Stimulated activated CD4-positive, alpha-beta T cell treated with anti-CD3 and anti-CD28 coated beads, TNF-alpha, amount 100 ng/mL, for 48 hours (primary cell): ENCODE measurements around the gene AAGAB.
A peak's percentile ranks its signal among the peaks of the same experiment; 100 is the strongest.
"Not testable (repeated sequence)": the region's sequence is repeated elsewhere in the genome, so short reads cannot be mapped to it uniquely, and the experiment has no call there.

Source experiments
- DNase-seq, 3 donors: peaks; one replicate each; pipeline ENCODE4 v3.0.0-alpha.2; 2020; ENCODE audit warnings: low read depth in 3 of 3

Gene AAGAB

DNA sequence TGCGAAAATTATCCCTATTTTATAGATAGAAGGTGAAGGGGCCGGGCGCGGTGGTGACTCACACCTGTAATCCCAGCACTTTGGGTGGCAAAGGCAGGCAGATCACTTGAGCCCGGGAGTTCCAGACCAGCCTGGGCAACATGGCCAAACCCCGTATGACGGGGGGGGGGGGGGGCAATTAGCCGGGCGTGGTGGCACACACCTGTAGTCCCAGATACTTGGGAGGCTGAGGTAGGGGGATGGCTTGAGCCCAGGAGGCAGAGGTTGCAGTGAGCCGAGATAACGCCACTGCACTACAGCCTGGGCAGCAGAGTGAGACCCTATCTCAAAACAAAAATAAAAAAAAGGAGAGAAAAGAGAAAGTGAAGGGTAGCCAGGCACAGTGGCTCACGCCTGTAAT lies 1.4 kb downstream of the AAGAB start:
- no peak for DNase-seq

DNA sequence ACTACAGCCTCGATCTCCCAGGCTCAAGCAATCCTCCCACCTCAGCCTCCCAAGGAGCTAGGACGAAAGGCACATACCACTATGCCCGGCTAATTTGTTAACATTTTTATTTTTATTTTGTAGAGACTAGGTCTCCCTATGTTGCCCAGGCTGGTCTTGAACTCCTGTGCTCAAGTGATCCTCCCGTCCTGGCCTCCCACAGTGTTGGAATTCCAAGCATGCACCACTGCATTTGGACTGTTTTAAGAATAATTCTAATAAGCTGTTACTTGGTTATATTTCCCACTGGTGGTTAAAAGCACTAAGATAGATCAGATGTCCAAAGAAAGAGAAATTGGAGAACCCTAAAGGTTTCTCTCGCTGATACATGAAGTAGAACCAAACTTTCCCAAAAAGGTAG lies 3.1 kb downstream of the AAGAB start:
- DNase-seq: no peak

DNA sequence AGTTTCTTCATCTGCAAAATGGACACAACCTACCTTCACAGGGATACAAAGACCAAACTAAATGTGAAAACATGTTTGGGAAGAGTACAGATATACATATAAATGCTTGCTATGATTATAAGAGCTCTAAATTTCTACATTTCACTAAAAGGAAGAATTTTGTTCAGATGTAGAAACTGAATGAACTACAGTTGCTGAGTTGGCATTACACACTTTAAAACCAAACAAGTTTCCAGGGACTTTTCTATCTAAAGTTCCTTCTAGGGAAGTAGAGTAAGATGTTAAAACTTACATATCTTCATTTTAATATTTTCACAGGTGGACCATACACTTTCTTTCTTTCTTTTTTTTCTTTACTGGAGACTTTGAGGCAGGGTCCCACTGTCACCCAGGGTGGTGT lies 4.6 kb downstream of the AAGAB start:
- DNase-seq: no peak

DNA sequence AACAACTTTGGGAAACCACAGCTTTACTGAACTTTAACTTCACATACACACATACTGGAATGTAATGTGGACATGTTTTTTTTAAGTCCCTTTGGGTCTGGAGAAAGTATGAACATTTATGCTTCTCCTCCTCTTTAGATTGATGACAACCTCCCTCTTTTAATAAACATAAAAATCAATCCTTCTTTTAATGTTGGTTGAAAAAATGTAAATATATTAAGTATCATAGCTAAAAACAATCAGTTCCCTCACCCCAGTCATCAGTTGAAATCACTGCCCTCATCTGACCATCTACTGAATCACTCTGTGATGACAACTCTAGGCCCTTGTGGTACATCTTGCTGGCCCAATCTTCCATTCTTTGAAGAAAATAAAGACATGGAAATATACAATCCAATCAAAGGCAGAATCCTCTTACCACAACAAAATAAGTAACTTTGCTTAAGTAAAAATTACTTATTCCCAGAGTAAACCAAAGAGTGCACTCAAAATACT lies 6.4 kb downstream of the AAGAB start:
- DNase-seq: no peak

DNA sequence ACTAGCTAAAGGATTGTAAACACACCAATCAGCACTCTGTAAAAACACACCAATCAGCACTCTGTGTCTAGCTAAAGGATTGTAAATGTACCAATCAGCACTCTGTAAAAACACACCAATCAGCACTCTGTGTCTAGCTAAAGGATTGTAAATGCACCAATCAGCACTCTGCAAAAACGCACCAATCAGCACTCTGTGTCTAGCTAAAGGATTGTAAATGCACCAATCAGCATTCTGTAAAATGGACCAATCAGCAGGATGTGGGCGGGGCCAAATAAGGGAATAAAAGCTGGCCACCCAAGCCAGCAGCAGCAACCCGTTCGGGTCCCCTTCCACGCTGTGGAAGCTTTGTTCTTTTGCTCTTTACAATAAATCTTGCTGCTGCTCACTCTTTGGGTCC lies 7.9 kb downstream of the AAGAB start:
- not testable (repeated sequence) for DNase-seq

DNA sequence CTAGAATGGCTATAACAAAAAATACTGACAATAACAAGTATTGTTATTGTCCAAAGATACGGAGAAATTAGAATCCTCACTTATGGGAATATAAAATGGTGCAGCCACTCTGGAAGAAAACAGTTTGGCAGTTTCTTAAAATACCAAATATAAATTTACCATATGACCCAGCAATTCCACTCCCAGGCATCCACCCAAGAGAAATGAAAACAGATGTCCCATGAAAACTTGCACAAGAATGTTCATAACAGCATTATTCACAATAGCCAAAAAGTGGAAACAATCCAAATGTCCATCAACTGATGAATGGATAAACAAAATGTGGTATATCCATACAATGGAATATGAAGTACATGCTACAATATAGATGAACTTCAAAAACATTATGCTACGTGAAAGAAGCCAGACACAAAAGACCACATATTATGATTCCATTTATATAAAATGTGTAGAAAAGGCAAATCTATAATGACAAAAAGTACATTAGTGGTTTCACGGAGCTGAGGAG lies 9.4 kb downstream of the AAGAB start:
- DNase-seq: no peak

DNA sequence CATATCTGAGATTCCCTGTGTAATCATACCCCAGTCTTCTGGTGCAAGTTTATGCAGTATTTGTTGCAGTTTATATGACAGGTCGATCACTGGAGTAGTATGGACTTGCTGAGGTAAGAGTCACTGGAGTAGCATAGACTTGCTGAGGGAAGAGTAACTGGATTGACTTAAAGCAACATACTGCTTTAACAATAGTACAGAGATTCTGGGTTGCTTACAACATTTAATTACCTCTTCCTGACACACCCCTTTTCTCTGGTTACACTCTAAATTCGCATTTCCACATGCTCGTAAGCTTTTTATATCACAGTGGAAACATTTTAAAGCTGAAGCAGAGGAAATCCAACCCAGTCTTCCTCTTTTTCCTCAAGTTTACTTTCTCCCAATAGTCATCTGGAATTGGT lies 11.8 kb downstream of the AAGAB start:
- DNase-seq: no peak

DNA sequence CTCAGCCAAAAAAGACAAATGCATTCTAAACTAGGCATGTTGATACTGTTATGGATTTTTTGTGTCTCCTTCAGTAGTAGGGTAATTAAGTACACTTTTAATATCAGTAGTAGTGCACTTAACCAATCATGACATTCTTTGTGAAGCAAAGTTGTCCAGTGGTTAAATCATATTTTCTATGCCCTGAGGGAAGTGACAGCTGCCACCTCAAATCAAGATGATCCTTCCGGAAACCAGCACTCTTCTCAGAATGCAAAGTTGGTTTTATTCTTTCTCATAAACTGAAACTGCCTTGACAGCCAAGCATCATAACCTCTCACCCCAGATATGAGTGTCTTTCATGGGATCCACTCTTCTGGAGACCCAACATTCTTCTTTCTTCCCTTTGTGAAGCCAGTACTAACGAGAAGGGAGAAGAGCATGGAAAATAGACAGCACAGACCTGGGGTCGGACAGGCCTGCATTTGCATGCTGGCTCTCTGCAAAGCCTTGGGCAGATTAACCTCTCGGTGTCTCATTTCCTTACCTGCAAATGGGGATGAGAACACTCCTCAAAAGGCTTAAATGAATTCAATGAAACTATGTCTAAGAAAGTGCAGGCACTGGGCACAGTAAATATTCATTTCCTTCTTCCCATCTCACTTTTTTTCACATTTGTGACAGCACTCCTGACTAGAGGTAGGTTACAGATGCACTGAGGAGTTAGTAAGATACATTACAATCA lies 13.2 kb downstream of the AAGAB start:
- DNase-seq: peak in 1 of 3 donors; percentile 40

DNA sequence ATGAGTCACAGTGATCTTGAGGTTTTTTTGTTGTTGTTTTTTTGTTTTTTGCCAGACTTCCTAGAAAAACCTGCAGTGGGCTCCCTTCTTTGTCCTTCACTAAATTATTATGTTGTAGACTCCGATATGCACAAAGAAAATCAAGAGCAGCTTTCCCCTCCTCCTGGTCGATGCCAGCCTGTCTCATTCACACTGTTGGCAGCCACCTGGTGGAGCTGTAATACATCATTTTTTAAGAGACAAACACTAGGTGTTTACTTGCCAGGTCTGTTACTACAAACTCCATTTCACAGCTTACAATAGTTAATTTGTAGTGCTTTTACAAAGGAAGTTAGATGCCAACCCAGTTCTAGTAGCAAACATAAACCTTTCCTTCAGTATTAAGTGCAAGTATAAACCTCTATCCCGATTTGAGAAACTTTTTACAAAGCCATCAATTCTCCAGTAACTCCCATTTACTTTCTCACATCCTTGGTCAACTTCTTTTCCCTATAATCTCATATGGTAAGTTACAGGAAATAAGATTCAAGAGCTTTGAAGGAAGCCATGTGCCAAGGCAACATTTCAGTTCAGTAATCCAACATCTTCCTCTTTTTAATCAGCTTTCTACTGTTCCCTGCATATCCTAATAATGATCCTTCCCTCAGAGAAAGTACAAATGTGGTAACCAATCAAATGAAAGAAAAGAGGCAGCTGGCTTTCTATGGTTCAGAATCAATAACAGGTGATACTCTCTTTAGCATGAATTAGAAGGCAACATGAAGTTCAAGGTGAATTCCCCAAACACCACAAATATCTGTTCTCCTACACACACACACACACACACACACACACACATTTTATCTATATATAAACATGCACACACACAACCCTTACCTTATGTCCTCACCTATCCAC lies 14.0 kb downstream of the AAGAB start:
- no peak for DNase-seq

DNA sequence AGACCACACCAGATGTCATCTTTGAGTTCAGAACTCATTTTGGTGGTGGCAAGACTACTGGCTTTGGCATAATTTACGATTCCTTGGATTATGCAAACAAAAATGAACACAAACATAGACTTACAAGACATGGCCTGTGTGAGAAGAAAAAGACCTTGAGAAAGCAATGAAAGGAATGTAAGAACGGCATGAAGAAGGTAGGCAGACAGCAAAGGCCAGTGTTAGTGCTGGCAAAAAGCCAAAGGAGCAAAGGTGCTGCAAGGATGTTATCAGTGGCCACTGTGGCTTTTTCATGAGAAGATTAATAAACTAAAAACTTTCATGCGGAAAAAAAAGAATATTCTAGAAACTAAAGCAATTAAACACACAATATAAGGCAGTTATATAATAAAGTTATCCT lies 21.9 kb downstream of the AAGAB start:
- DNase-seq: no peak

DNA sequence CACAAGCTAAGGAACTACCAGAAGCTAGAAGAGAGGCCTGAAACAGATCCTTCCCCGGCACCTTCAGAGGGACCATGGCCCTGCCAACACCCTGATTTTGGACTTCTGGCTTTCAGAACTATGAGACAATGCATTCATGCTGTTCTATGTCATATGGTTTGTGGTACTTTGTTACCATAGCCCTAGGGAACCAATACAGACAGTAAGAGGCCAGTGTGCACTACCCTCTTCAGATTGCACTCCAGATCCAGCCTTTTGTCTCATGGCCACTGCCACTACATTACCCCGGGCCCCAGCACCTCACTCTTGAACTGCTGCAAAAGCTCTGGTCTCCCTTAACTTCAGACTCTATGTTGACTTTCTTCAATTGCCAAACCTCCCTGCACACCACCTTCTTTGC lies 24.0 kb downstream of the AAGAB start:
- no peak for DNase-seq

DNA sequence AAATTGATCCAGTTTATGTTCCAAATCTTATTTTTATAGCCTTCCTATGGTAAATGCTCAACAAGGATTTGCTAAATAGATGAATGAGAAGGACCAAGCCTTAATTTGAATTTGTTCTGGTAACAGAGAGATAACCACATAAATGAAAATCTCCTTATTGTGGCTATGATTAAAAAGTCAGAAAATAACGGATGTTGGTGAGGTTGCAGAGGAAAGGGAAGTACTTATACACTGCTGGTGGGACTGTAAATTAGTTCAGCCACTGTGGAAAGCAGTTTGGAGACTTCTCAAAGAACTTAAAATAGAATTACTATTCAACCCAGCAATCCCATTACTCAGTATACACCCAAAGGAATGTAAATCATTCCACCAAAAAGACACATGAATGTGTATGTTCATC lies 26.2 kb downstream of the AAGAB start:
- DNase-seq: no peak

DNA sequence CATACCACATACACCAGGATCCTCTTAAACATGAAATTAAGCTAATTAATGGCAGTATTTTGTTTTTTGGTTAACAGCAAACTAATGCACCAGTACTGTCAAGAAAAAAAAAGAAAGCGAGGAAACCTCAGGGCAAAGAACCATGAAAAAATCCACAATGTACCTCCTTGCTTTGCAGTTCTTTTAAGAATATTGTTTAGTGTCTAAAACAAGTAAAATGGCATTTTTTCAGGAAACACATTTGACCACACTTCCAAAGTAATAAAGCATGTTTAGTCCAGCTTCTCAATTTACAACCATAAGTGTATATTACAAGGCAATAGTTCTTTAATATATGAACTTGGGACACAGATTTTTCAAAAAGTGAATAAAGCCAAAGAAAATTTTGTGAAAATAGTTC lies 26.6 kb downstream of the AAGAB start:
- DNase-seq: no peak

DNA sequence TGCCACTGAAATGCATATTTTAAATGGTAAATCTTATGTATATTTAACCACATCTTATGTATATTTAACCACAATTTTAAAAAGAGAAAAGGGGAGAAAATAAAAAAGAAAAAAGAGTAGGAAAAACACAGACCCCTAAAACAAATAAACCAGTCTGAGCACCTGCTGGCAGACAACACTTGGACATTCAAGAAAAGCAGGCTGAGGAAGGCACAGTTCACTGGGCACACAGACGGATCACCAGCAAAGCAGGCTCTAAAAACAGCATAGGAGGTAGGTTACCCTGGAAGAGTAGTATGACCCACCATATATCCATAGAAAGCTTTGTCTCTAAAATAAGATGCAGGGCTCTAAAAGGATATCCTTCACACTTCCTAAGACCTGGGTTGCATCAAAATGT lies 27.0 kb downstream of the AAGAB start:
- DNase-seq: no peak

DNA sequence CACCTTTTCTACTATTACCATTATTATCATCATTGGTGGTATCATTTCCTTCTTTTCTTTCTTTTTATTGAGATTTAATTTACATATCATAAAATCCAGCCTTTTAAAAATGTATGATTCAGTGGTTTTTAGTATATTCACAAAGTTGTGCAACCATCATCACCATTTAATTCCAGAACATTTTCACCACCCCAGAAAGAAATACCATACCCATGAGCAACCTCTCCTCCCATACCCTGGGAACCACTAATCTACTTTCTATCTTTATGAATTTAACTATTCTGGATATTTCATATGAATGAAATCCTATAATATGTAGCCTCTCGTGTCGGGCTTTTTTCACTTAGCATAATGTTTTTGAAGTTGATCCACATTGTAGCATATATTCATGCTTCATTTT lies 29.1 kb downstream of the AAGAB start:
- no peak for DNase-seq

DNA sequence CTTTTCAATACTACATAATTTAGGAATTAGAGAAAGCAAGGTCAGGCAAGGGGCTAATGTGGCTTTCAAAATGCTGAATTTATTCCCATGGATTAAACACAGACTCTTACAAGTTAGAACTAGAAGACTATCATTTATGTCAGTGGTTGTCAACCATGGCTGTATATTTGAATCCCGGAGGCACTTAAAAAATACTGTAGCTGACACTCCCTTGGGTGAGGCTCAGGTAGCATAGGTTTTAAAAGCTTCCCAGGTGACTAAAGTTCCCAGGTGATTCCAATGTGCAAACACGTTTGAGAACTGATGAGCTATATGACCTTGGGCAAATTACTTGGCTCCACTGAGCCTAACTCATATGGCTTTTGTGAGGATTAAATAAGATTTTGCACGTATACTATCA lies 29.6 kb downstream of the AAGAB start:
- no peak for DNase-seq

DNA sequence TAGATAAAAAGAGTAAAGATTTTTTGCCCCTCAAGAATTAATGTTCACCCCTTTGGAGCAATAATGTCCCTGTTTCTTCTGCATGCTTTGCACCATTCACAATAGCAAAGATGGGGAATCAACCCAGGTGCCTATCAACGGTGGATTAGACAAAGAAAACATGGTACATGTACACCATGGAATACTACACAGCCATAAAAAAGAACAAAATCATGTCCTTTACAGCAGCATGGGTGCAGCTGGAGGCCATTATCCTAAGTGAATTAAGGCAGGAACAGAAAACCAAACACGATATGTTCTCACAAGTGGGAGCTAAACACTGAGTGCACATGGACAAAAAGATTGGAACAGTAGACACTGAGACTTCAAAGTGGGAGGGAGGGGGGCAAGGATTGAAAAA lies 35.2 kb downstream of the AAGAB start:
- DNase-seq: no peak

DNA sequence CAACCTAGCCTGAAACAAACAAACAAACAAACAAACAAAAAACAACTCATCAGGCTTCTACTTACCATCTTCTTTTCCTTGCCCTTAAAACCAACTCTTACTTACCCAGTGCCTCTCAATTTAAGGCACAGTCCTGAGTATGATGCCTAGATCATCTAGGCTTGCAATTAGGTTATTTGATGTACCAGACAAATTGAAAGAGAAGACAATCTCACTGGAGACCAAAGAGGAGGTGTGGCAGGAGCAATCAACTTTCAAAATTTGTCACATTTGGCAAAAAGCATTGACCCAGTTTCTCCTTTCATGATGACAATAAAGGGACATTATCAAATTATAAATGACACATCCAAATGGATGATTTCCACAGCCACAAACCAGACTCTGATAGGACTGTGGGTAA lies 36.0 kb downstream of the AAGAB start:
- DNase-seq: no peak

DNA sequence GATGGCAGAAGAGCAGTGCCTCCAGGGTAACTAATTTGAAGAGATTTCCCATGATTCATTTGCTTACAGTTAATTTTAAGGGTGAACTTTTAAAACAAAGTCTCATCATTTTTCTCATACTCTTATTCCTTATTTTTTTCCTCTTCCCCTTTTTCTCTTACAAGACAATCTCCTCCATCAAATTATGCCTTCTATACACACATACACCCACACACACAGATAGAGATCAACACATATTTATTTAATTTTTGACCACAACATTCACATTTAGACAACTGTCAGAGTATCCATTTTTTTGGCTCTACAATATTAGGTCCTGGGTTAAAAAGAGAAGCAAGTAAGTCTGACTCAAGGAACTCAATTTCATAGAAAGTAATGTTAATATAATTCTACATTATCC lies 37.6 kb downstream of the AAGAB start:
- no peak for DNase-seq

DNA sequence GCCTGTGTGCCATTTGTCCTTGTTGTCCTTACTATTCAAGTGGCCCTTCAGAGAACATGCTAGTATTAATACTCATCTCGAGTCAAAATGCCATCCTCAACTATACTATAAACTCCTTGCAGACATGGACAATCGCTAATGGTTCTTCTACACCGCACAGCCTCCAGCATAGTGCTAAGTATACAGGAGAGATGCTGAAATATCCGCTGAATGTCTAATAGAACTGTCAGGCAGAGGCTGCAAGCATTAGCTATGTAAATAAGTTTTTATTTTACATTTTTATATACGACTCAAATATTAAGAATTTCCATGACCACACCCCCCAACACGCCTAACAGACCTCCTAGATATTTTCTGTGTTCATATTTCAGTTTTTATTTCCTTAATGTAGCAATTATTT lies 39.4 kb downstream of the AAGAB start:
- no peak for DNase-seq

DNA sequence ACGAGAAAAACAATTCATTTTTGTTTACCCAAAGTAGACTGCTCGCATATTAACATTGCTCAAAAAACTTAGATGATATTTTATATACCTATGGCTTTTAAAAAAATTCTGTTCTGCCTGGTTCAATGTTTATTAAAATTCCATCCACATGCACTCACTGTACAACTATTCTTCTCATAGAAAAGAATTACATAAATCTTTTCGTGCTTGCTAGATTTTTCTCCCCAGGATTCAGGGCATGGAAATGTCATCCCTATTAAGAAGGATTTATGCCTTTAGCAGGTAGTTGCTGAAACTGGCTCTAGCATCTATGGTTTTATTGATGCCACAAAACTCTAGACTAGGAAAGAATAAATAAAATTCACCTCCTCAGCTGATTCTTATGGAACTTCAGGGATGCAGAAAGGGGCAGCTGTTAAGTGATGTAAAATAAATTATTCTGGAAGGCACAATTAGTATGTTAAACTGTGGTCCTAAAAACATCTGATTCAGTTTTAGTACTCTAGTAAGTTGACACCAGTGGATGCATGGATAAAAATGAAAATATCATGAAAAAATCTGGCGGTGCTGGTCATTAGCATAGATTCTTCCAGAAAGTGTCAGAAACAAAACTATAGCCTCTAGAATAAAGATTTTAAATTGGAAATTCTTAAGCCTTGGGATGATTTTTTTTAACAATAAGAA lies 41.6 kb downstream of the AAGAB start:
- no peak for DNase-seq

DNA sequence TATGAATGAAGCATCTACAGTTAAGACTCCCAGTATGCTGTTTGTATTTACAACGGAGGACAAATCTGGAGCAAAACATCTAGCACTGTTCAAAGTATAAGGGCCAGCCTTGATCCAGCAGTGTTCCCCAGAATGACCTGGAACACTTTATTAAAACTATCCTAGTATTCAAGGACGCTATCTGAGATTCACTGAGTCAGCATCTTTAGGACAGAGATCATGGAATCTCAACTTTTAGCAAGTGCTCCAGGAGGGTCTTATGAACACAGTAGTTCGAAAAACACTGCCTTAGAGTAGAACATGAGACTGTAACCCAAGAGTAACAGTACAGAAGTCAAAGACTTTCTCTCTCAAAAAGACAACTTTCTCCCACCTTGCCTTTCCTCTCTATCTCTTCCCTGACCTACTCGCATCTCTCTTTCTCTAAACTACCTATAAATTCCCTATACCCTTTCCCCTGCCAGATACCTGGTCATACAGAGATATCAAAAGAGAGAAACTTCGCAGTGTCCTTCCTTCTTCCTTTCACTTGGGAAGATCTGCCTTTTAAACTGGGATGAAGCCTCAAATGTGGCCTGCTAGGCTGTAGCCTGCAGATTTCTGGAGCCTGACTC lies 43.8 kb downstream of the AAGAB start:
- no peak for DNase-seq
